Measurements from ENCODE around the gene PARL. TPM values are rescaled to one million over a fixed set of nuclear protein-coding genes. Genes with fewer than 3 reads are reported as not detected.

Gene PARL
- total and polyA plus RNA-seq, 2 of the 8 experiments (the other 6 are each of a cell fraction or from before 2014, with no cell fraction given) = 62.7 to 85.0 TPM

- Histone ChIP-seq H3K9me3 (ENCODE audit: insufficient read depth in 2 of 2, low read depth in 1 of 2, low read length in 1 of 2) (no peaks in the 10 kb centered on the region), H3K56ac (replicated peaks; ENCODE audit: insufficient read length, low read depth, low read length) (no peak overlapping the region), H3K23ac (ENCODE audit: insufficient read length) (no peak overlapping the region), H4K20me1 (replicated peaks in 1 of 2; ENCODE audit: control insufficient read depth in 1 of 2, insufficient read depth in 2 of 2, low read length in 2 of 2) (no peaks in the 10 kb centered on the region), H2BK15ac (ENCODE audit: low read length) (no peak overlapping the region; the same call in 1 of the 2 replicates), H3K79me1 (ENCODE audit: low read depth, low read length) (no peaks in the 10 kb centered on the region), H3K27ac (ENCODE audit: low read depth, low read length) (no peak overlapping the region), H4K91ac (replicated peaks; ENCODE audit: insufficient read length, low read length) (no peak overlapping the region), H3K79me2 (ENCODE audit: control insufficient read depth in 1 of 2, insufficient read depth in 2 of 2, low read length in 2 of 2) (no peaks in the 10 kb centered on the region), H3K4me1 (replicated peaks in 1 of 4; ENCODE audit: control insufficient read depth in 3 of 4, insufficient read depth in 4 of 4, low read length in 3 of 4) (peaks cover 0 to 3% (median 0%) of the 10 kb centered on the region in 4 experiments; a peak in 3 of 7 replicates), H3K27me3 (replicated peaks in 1 of 4; ENCODE audit: control insufficient read depth in 3 of 4, extremely low read depth in 1 of 4, insufficient read depth in 3 of 4, low read length in 3 of 4) (no peaks in the 10 kb centered on the region), H3K4ac (replicated peaks; ENCODE audit: insufficient read length, low read depth, low read length) (no peak overlapping the region), H2AFZ (ENCODE audit: low read length) (0 out of 2 replicates have a peak overlapping the region, but pooled peaks have one; percentile 29), H4K5ac (ENCODE audit: insufficient read length, low read depth, low read length) (no peak overlapping the region), H3K14ac (ENCODE audit: insufficient read length) (no peak overlapping the region), H3K9ac (replicated peaks in 1 of 4; ENCODE audit: extremely low read depth in 1 of 4, low read depth in 3 of 4, low read length in 3 of 4) (no peak overlapping the region), H2AK5ac (ENCODE audit: low read depth, low read length) (no peak overlapping the region), H3K36me3 (ENCODE audit: control insufficient read depth in 2 of 4, insufficient read depth in 4 of 4, low read length in 3 of 4) (no peaks in the 10 kb centered on the region), H3K4me3 (ENCODE audit: extremely low read depth in 1 of 4, insufficient read depth in 2 of 4, low read depth in 3 of 4, low read length in 4 of 4) (no peak overlapping the region), H2BK20ac (ENCODE audit: low read length) (0 out of 2 replicates have a peak overlapping the region, but pooled peaks have one; percentile 72), H2BK12ac (ENCODE audit: low read depth, low read length) (0 out of 2 replicates have a peak overlapping the region, but pooled peaks have one; percentile 11), H3K4me2 (ENCODE audit: insufficient read depth in 1 of 2, low read depth in 2 of 2, low read length in 2 of 2) (no peak overlapping the region), H2BK5ac (ENCODE audit: low read depth, low read length) (no peak overlapping the region), H2BK120ac (replicated peaks; ENCODE audit: low read depth, low read length) (no peak overlapping the region), H3K23me2 (ENCODE audit: low read depth, low read length) (no peaks in the 10 kb centered on the region), H4K8ac (ENCODE audit: extremely low read depth, insufficient read depth, low read length) (no peak overlapping the region), H3K18ac (ENCODE audit: extremely low read depth, low read length) (no peak overlapping the region)
- CTCF ChIA-PET (ENCODE audit: partially characterized antibody) = interaction anchor here (0.7 to 6.4 kb wide), 33 partner anchors 8 to 388 kb away, joined by 3 to 53 read pairs (median 5); partner anchors contain the start of genes EEF1AKMT4 and PARL
- DNase-seq (ENCODE audit: low read depth in 1 of 2, low spot score in 2 of 2) (no peak), FAIRE-seq (no peak)
- WGBS, 2 experiments (ENCODE audit: extremely low coverage in 1 of 2, insufficient coverage in 1 of 2, insufficient read length in 1 of 2, insufficient replicate concordance in 2 of 2, low coverage in 1 of 2, low lambda C conversion rate in 2 of 2, missing lambda C conversion rate in 1 of 2) = 69% methylated on average over 2 of the region's 2 CpGs; no CpG with 5 or more reads in 1 of the 2 experiments
- POLR2A ChIA-PET (ENCODE audit: partially characterized antibody) = interaction anchor here (0.7 to 2.2 kb wide), 2 partner anchors 121 to 192 kb away, joined by 3 to 9 read pairs; partner anchors contain the start of gene ABCC5
- TF ChIP-seq RNF2 (IDR thresholded peaks at IDR 0.05; ENCODE audit: borderline replicate concordance, low read depth, low read length, missing control alignments, poor library complexity, severe bottlenecking) = no peak
- no peak for TF ChIP-seq E2F6 (IDR thresholded peaks at IDR 0.05)
- TF ChIP-seq JUN (IDR thresholded peaks at IDR 0.05; ENCODE audit: low read depth, low read length) = no peak
- no peak for TF ChIP-seq SRF (IDR thresholded peaks at IDR 0.05; ENCODE audit: low read depth, low read length)
- TF ChIP-seq TEAD4 (IDR thresholded peaks at IDR 0.05; ENCODE audit: low read depth, low read length) = no peak
- TF ChIP-seq EGR1 (IDR thresholded peaks at IDR 0.05; ENCODE audit: borderline replicate concordance, low read depth, low read length) = no peak
- TF ChIP-seq RXRA (IDR thresholded peaks at IDR 0.05; ENCODE audit: insufficient read depth, low read depth, low read length) = no peak
- TF ChIP-seq HDAC2 (IDR thresholded peaks at IDR 0.05; ENCODE audit: borderline replicate concordance in 1 of 2, low read depth in 2 of 2, low read length in 2 of 2) = no peak
- no peak for TF ChIP-seq RBBP5 (IDR thresholded peaks at IDR 0.05; ENCODE audit: borderline replicate concordance, low read depth, low read length)
- TF ChIP-seq MAX (IDR thresholded peaks at IDR 0.05) = no peak
- TF ChIP-seq SIRT6 (IDR thresholded peaks at IDR 0.05; ENCODE audit: low read length) = no peak
- TF ChIP-seq NANOG (IDR thresholded peaks at IDR 0.05; ENCODE audit: insufficient read depth, low read depth, low read length, poor library complexity, severe bottlenecking) = no peak
Measured at GRCh38 chr3:183896610-183897009, 11.9 kb upstream of the PARL start.

All from H1 (cell line).